ENCODE data around the gene DDX24. TPM values are rescaled to one million over a fixed set of nuclear protein-coding genes. Genes with fewer than 3 reads are reported as not detected.

The DDX24 gene, protein sequence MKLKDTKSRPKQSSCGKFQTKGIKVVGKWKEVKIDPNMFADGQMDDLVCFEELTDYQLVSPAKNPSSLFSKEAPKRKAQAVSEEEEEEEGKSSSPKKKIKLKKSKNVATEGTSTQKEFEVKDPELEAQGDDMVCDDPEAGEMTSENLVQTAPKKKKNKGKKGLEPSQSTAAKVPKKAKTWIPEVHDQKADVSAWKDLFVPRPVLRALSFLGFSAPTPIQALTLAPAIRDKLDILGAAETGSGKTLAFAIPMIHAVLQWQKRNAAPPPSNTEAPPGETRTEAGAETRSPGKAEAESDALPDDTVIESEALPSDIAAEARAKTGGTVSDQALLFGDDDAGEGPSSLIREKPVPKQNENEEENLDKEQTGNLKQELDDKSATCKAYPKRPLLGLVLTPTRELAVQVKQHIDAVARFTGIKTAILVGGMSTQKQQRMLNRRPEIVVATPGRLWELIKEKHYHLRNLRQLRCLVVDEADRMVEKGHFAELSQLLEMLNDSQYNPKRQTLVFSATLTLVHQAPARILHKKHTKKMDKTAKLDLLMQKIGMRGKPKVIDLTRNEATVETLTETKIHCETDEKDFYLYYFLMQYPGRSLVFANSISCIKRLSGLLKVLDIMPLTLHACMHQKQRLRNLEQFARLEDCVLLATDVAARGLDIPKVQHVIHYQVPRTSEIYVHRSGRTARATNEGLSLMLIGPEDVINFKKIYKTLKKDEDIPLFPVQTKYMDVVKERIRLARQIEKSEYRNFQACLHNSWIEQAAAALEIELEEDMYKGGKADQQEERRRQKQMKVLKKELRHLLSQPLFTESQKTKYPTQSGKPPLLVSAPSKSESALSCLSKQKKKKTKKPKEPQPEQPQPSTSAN
- total RNA-seq (2021) (25.6 and 40.4 TPM in 2 replicates), Bru-seq, nascent RNA (percentile 60 among the genes with signal in this experiment), BruChase-seq, experiment 1, labeled RNA remaining after a 2-hour chase (percentile 56 among the genes with signal in this experiment), BruChase-seq, experiment 2, labeled RNA remaining after a 6-hour chase (percentile 76 among the genes with signal in this experiment)
- long read RNA-seq, full-length matches to known transcripts, result 35 of 40 reads
- long read RNA-seq, partial matches to known transcripts, result 4 of 40 reads
- long read RNA-seq, other reads (novel, unspliced or antisense), result 1 of 40 reads

DNA sequence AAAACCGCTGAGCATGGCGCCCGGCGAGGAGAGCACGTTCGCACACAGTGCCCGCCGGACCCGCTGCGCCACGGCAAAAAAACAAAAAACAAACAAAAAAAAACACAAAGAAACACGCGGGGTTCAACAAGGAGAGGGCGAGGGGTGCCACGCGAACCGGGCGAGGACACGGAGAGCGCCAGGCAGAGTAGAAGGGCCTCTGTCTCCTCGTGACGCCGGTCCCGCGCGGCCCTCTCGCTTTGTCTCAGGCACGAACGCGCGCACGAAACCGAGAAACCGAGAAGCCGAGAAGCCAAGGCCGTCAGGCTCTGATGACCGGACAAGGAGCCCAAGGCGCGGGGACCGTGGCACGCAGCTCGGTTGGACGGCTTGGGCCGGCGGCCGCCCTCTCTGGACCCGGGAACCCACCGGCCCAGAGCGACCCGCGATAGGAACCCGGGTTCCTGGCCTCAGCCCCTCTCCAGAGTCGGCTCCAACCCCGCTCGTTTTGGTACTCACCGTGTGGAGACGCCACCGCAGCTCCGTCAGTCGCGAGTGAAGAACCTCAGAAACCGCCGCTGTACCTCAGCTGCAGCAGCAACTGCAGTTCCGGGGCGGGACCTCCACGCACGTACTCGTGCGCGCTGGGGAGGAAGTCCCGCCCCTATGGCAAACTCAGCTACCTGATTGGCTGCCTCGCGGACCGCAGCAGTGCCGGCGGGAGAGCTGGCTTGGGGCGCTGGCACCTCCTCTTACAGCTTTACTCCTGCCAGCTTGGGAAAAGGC, at the start of gene DDX24, which contains the start of gene IFI27L1:
TSS of gene DDX24 (minus strand) at position 582 of the 765 bp plus-strand sequence. CDS start 1,460 bp downstream, outside the sequence.
TSS of gene IFI27L1 (plus strand) at position 690 of the 765 bp plus-strand sequence. CDS start 15,628 bp downstream, outside the sequence.
- H4K20me1 ChIP-seq (ENCODE audit: insufficient read depth), result peaks cover 3% of the 10 kb centered on the region; the same call in 1 of the 2 replicates
- CTCF ChIA-PET, result interaction anchor here (0.6 kb wide), 1 partner anchor 56 kb away, joined by 3 read pairs; no protein-coding TSS in a partner anchor
- BruUV-seq (replicated peaks), result no TSS peak

DNA sequence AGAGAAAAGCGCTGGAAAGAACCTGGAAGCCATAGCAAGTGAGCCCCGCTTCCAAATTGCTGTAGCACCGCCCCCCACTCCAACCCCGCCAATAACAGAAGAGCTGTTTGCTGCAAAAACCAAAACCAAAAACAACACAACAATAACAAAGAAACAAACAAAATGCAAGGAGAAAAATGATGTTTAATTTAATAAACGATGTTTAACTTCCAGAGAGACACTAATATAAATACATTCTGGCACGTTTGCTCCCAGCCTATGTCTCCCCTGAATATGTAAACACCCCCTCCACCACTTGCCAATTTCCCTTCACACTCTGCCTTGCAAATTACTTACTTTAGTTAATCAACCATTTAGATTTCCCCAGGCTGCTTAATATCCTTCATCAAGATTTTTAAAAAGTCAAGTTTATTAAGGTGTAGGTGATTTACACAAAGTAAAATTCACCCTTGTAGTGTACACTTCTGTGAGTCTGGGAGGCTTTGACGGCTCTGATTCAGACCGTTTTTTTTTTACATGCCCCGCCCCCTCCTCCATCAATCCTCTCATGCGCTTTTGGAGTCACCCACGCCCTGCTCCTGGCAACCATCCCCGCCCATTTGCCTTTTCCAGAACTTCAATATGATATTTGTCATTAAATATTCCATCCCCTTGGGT, 48.9 kb upstream of the DDX24 start:
- H3K9me2 ChIP-seq (ENCODE audit: insufficient read depth), result no peaks in the 10 kb centered on the region
- no peak overlapping the region for H3K27ac ChIP-seq
- TF ChIP-seq EZH2 (IDR thresholded peaks at IDR 0.05; ENCODE audit: low read depth), result no peak
- TF ChIP-seq, protein P1, sequence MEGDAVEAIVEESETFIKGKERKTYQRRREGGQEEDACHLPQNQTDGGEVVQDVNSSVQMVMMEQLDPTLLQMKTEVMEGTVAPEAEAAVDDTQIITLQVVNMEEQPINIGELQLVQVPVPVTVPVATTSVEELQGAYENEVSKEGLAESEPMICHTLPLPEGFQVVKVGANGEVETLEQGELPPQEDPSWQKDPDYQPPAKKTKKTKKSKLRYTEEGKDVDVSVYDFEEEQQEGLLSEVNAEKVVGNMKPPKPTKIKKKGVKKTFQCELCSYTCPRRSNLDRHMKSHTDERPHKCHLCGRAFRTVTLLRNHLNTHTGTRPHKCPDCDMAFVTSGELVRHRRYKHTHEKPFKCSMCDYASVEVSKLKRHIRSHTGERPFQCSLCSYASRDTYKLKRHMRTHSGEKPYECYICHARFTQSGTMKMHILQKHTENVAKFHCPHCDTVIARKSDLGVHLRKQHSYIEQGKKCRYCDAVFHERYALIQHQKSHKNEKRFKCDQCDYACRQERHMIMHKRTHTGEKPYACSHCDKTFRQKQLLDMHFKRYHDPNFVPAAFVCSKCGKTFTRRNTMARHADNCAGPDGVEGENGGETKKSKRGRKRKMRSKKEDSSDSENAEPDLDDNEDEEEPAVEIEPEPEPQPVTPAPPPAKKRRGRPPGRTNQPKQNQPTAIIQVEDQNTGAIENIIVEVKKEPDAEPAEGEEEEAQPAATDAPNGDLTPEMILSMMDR (conservative IDR thresholded peaks at IDR 0.05), result no peak
- no peaks in the 10 kb centered on the region for H3K27me3 ChIP-seq (ENCODE audit: insufficient read depth, low read depth)
- no peaks in the 10 kb centered on the region for H3K79me2 ChIP-seq (ENCODE audit: low read depth)
- POLR2A ChIA-PET (ENCODE audit: unreplicated experiment), result no interaction called here
- peak overlapping the region; percentile 78 for H3K4me2 ChIP-seq
- no peaks in the 10 kb centered on the region for H3K9me3 ChIP-seq (ENCODE audit: insufficient read depth, low read depth)
- intact Hi-C loops (cut with micrococcal nuclease; ENCODE audit: unreplicated experiment), result no loop called here
- BruUV-seq (replicated peaks), result no TSS peak
- no peaks in the 10 kb centered on the region for H3K36me3 ChIP-seq (ENCODE audit: low read depth)
- no peaks in the 10 kb centered on the region for H3F3A ChIP-seq (ENCODE audit: insufficient read depth, low read depth)
- 0 out of 2 replicates have a peak overlapping the region, but pooled peaks have one; percentile 44 for H2AFZ ChIP-seq
- CTCF ChIA-PET, result no interaction called here
- peak overlapping the region; percentile 49; the same call in 1 of the 2 replicates for H3K4me3 ChIP-seq
- H3K4me1 ChIP-seq (replicated peaks; ENCODE audit: insufficient read depth), result 0 out of 2 replicates have a peak, but pooled peaks cover 4% of the 10 kb centered on the region
- no peak for DNase-seq
- no peaks in the 10 kb centered on the region for H4K20me1 ChIP-seq (ENCODE audit: insufficient read depth)

More for the DNA sequence above, at the start of gene DDX24, which contains the start of gene IFI27L1:
- Histone ChIP-seq H2AFZ (peak within 1 kb of the TSS; percentile 91), H3F3A (ENCODE audit: insufficient read depth, low read depth) (no peaks in the 10 kb centered on the region), H3K79me2 (ENCODE audit: low read depth) (peaks cover 51% of the 10 kb centered on the region), H3K9me3 (ENCODE audit: insufficient read depth, low read depth) (no peaks in the 10 kb centered on the region), H3K4me1 (replicated peaks; ENCODE audit: insufficient read depth) (peaks cover 15% of the 10 kb centered on the region), H3K4me3 (peak within 1 kb of the TSS; percentile 79), H3K36me3 (ENCODE audit: low read depth) (peaks cover 15% of the 10 kb centered on the region), H3K9me2 (ENCODE audit: insufficient read depth) (no peaks in the 10 kb centered on the region), H3K27ac (peak within 1 kb of the TSS; percentile 47), H3K4me2 (peak within 1 kb of the TSS; percentile 93), H3K27me3 (ENCODE audit: insufficient read depth, low read depth) (no peaks in the 10 kb centered on the region)
- intact Hi-C loops (cut with micrococcal nuclease; ENCODE audit: unreplicated experiment), result no loop called here
- TF ChIP-seq, protein P1 (conservative IDR thresholded peaks at IDR 0.05), result no peak
- TF ChIP-seq EZH2 (IDR thresholded peaks at IDR 0.05; ENCODE audit: low read depth), result no peak
- POLR2A ChIA-PET (ENCODE audit: unreplicated experiment), result interaction anchor here (0.7 kb wide), 1 partner anchor 1117 kb away, joined by 3 read pairs; no protein-coding TSS in a partner anchor
- DNase-seq, result peak; percentile 76 to 82
